KMS-11 (cell line): ENCODE data around the gene PLEKHM3.

ENCODE experiments used
- H2AFZ ChIP-seq: fragments of 200-600 bp; sonication (generic); 2 replicates; pipeline ENCODE4 v1.6.1; 2016; ENCODE audit warnings: antibody characterized with exemption, mixed run types, low read depth
- H3K27ac ChIP-seq: fragments of 200-600 bp; sonication (generic); 2 replicates; pipeline ENCODE4 v1.6.1; 2016; ENCODE audit warnings: mild to moderate bottlenecking, mixed run types
- H3K27me3 ChIP-seq: fragments of 200-600 bp; sonication (generic); 2 replicates; pipeline ENCODE4 v1.6.1; 2017; ENCODE audit warnings: mild to moderate bottlenecking, low read depth, mixed run types, moderate library complexity; ENCODE audit not compliant: insufficient read depth
- H3K36me3 ChIP-seq: fragments of 200-600 bp; sonication (generic); 2 replicates; pipeline ENCODE4 v1.6.1; 2017; ENCODE audit warnings: mild to moderate bottlenecking, mixed run types; ENCODE audit not compliant: insufficient read depth
- H3K4me1 ChIP-seq: fragments of 200-600 bp; sonication (generic); 2 replicates; pipeline ENCODE4 v1.6.1; 2016; ENCODE audit warnings: mild to moderate bottlenecking, low read depth, mixed run types; ENCODE audit not compliant: poor library complexity, severe bottlenecking
- H3K4me2 ChIP-seq: fragments of 200-600 bp; sonication (generic); 2 replicates; pipeline ENCODE4 v1.7.0; 2016; ENCODE audit warnings: mild to moderate bottlenecking, mixed run types
- H3K4me3 ChIP-seq: fragments of 200-600 bp; sonication (generic); IDR thresholded peaks from 2 replicates; pipeline ENCODE4 v1.6.1; 2017; ENCODE audit warnings: low read depth, low read length, mixed read lengths; ENCODE audit not compliant: insufficient read depth
- H3K79me2 ChIP-seq: fragments of 200-600 bp; sonication (generic); 2 replicates; pipeline ENCODE4 v1.6.1; 2016; ENCODE audit warnings: low read depth, mixed run types; ENCODE audit not compliant: insufficient read depth
- H3K9ac ChIP-seq: fragments of 200-600 bp; sonication (generic); 2 replicates; pipeline ENCODE4 v1.6.1; 2016; ENCODE audit warnings: mild to moderate bottlenecking, mixed run types
- H4K20me1 ChIP-seq: fragments of 200-600 bp; sonication (generic); 2 replicates; pipeline ENCODE4 v1.6.1; 2016; ENCODE audit warnings: mild to moderate bottlenecking, mixed run types; ENCODE audit not compliant: insufficient read depth
- TF ChIP-seq, protein P1 (sequence below): fragments of 200-600 bp; sonication (generic); conservative IDR thresholded peaks from 2 replicates; pipeline ENCODE4 v1.6.1; 2017; ENCODE audit warnings: low read depth, mild to moderate bottlenecking, antibody characterized with exemption, low read length, moderate library complexity, mixed read lengths

The PLEKHM3 gene

GRCh38 chr2:207934720-207935119 is 90.6 kb downstream of the PLEKHM3 start:
- TF ChIP-seq, protein P1, sequence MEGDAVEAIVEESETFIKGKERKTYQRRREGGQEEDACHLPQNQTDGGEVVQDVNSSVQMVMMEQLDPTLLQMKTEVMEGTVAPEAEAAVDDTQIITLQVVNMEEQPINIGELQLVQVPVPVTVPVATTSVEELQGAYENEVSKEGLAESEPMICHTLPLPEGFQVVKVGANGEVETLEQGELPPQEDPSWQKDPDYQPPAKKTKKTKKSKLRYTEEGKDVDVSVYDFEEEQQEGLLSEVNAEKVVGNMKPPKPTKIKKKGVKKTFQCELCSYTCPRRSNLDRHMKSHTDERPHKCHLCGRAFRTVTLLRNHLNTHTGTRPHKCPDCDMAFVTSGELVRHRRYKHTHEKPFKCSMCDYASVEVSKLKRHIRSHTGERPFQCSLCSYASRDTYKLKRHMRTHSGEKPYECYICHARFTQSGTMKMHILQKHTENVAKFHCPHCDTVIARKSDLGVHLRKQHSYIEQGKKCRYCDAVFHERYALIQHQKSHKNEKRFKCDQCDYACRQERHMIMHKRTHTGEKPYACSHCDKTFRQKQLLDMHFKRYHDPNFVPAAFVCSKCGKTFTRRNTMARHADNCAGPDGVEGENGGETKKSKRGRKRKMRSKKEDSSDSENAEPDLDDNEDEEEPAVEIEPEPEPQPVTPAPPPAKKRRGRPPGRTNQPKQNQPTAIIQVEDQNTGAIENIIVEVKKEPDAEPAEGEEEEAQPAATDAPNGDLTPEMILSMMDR: no peak
- H3K9ac ChIP-seq: no peak overlapping the region
- H3K4me1 ChIP-seq: no peaks in the 10 kb centered on the region
- H3K4me2 ChIP-seq: no peak overlapping the region
- H3K27ac ChIP-seq: no peak overlapping the region
- H3K27me3 ChIP-seq: no peaks in the 10 kb centered on the region
- no peak overlapping the region for H3K4me3 ChIP-seq
- H4K20me1 ChIP-seq: no peaks in the 10 kb centered on the region
- H3K79me2 ChIP-seq: no peaks in the 10 kb centered on the region
- no peaks in the 10 kb centered on the region for H3K36me3 ChIP-seq
- no peak overlapping the region for H2AFZ ChIP-seq

DNA sequence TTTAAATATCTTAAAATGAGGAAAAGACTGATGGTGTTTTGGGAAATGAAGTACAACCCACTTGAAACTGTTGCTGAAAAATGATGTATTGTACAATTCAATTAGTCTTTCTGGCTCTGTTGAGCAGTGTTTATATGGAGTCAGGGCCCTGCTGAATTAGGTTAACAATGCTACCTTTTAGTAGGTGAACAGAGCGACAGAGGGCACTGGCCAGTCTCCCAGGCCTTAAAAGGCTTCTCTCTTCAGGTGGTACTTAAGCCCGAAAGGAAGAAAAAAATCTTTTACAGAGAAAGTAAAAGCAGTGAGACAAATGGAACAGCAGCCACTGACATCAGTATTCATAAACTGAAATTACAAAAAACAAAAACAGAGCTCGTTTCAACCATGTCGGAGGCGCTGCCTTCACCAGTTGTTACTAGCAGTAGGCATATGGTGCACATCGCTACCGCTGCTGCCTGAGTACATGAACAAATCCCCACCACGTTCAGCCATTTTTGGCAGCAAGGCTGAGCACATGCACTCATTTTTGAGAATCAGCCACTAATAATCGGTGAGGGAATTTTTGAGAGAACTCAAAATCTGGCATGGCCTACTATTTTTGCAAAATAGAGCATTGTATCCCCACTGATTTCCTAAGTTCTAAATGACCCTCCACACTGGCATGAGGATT is 91.8 kb downstream of the PLEKHM3 start:
- Histone ChIP-seq H3K9ac (no peak overlapping the region), H2AFZ (no peak overlapping the region), H3K27ac (no peak overlapping the region), H3K27me3 (no peaks in the 10 kb centered on the region), H3K4me2 (no peak overlapping the region), H3K79me2 (no peaks in the 10 kb centered on the region), H3K36me3 (no peaks in the 10 kb centered on the region), H4K20me1 (no peaks in the 10 kb centered on the region), H3K4me1 (no peaks in the 10 kb centered on the region), H3K4me3 (no peak overlapping the region)
- TF ChIP-seq, protein P1: no peak

DNA sequence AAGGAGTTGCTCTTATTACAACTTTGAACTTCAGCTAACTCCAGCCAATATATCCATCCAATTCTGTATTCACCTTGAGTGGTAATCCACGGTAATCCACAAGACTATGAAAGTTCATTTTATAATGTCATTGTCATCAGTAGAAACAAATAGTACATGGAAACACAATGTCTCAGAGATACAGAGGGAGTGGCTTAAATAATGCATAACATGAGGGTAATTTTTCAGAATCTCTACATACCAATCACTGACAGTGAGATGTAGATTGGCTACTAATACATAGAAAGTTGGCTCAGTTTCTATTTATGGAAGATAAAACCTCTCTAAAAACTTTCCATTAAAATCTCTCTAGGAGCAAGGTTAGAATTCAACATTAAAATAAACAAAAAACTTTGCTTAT is 93.2 kb downstream of the PLEKHM3 start:
- no peaks in the 10 kb centered on the region for H3K4me1 ChIP-seq
- H3K4me3 ChIP-seq: no peak overlapping the region
- H2AFZ ChIP-seq: no peak overlapping the region
- no peak overlapping the region for H3K27ac ChIP-seq
- no peaks in the 10 kb centered on the region for H3K36me3 ChIP-seq
- H3K27me3 ChIP-seq: no peaks in the 10 kb centered on the region
- H3K9ac ChIP-seq: no peak overlapping the region
- H3K79me2 ChIP-seq: no peaks in the 10 kb centered on the region
- no peaks in the 10 kb centered on the region for H4K20me1 ChIP-seq
- TF ChIP-seq, protein P1: no peak
- H3K4me2 ChIP-seq: no peak overlapping the region

GRCh38 chr2:207930747-207931146 is 94.6 kb downstream of the PLEKHM3 start:
- Histone ChIP-seq H3K4me1 (no peaks in the 10 kb centered on the region), H3K4me2 (no peak overlapping the region), H3K36me3 (no peaks in the 10 kb centered on the region), H3K4me3 (no peak overlapping the region), H3K27ac (no peak overlapping the region), H2AFZ (no peak overlapping the region), H3K79me2 (no peaks in the 10 kb centered on the region), H3K27me3 (no peaks in the 10 kb centered on the region), H4K20me1 (no peaks in the 10 kb centered on the region), H3K9ac (no peak overlapping the region)
- TF ChIP-seq, protein P1: no peak
